HG03521 (cell line): ENCODE measurements around the gene GUCA2A.
"Not testable (repeated sequence)": the region's sequence is repeated elsewhere in the genome, so short reads cannot be mapped to it uniquely, and the experiment has no call there.

Experiments used
- ATAC-seq: cut with Tn5 transposase; IDR thresholded peaks from one replicate; pipeline ENCODE4 v1.9.1; 2021; ENCODE audit warnings: mild to moderate bottlenecking, moderate library complexity; ENCODE audit not compliant: unreplicated experiment

GUCA2A gene, protein sequence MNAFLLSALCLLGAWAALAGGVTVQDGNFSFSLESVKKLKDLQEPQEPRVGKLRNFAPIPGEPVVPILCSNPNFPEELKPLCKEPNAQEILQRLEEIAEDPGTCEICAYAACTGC

DNA sequence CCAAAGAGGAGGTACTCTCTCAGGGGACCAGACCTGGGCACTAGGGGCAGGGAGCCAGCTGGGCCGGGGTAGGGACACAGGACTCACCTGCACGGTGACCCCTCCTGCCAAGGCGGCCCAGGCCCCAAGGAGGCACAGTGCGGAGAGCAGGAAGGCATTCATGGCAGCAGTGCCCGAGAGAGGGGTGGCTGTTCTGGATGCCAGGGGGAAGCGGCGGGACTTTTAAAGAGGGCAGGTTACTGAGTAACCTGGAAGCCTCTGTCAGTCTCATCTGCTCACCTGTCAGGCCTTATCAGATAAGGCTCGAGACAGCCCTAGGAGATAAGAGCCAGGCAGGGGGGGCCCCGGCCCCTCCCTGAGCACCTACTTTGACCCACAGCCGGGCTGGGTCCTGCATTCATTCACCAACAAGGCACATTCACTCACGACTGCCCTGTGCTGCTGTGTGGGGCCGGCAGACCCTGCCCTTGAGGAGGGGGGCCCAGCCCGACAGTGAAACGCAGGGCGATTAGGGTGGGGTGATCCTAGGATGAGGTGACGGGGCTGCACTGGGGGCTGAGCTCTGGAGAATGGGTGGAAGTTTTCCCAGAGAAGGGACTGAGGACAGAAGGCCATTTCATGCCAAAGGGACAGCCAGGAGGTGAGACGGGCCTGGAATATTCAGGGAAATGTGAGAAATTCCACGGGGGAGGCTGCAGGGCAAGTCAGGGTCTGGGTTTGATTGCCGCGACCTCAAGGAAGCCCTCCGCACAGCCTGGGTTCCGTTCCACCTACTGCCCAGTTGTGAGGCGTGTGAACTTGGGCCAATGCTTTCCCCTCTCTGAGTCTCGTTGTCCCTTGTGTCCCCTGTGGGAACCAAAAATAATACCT lies at the start of gene GUCA2A:
Gene GUCA2A, minus strand, starts transcription at position 195 of the 870 bp plus-strand sequence. Its CDS starts 33 bp downstream, at position 162.
- ATAC-seq: no peak

DNA sequence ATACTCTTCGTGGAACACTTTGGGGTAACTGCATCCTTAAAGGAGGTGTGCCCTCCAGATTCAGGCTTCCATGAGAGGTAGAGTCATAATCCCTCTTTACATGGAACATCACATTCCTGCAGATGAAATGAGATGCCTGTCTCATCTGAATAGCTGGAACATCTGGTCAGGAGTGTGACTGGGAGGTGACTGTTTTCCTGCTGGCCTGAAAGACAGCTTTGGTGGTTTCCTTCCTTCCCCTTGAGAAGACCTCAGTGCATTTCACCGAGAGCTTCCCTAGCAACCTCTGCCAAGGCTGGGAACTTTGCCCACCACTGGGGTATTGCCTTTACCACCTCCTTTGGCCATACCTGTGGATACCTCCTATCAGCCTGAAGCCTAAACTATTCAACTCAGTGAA lies 46.7 kb upstream of the GUCA2A start:
- ATAC-seq: no peak

DNA sequence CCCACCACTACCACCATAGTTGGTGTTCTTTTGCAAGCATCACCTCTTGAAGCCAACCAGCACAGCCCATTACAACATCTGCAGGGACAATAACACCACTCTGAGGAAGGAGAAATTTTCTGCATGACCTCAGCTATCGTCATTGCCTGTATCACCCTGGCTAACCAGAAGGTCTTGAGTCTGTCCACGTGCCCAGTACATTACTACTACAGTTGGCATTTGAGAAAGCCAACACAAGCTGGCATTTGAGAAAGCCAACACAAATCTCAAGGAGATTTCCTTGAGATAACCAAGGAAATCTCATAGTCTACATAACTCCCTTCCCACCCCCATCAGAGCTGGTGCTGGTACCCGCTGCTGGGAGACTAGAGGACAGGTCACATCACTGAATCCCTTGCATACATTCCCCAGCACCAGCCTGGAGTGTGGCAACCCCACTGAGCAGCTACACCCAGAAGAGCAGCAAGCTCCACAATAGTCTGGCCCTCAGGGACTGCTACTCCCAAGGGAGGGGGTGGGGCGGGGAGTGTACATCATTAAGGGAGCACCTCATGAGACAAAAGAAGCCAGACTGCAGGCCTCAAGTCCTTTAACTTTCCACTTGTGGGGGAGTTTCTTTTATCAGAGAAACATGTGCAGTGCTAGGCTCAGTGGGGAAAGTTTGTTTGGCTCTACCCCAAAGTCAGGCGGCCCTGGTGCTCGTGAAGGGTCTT lies 46.0 kb upstream of the GUCA2A start:
- ATAC-seq: no peak

DNA sequence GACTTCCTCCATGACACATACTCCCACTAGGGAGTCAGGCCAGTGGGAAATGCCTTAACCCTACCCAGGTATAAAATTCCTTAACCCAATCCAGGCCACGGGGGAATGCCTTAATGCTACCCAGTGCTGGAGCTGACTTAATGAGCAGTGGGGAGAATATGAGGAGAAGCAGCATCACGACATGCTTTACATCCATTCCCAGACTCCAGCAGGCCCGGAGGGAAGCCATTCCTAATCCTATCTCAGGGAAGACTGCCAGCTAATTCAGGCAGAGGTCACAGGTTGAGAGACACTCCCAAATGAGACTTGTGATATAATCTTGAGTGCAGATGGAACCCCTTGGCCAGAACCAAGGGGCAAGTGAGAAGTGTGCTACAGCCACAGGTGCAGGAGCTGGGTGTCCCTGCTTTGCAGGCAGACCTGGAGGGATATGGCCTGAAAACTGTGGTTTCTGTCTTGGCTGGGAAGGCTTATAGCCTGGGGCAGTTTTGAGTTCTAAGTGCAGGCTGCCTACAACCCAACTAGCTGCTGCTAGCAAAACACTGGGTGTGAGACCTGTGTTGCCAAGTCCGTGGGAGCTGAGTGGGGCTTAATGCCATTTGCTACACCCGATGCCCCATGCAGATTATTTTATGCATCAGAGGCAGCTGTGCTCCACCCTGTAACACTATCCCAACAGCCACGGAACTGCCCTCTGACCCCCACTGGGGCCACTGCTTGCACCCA lies 45.1 kb upstream of the GUCA2A start:
- ATAC-seq: no peak

DNA sequence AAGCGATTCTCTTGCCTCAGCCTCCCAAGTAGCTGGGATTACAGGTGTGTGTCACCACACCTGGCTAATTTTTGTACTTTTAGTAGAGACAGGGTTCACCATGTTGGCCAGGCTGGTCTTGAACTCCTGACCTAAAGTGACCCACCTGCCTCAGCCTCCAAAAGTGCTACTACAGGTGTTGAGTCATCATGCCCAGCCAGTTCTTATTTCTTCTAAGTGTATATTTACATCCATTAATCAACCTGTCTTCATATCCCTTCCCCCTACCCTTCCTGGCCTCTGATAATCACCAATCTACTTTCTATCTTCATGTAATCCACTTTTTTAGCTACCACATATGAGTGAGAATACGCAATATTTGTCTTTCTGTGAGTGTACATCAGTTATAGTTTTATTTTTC lies 42.4 kb upstream of the GUCA2A start:
- not testable (repeated sequence) for ATAC-seq

DNA sequence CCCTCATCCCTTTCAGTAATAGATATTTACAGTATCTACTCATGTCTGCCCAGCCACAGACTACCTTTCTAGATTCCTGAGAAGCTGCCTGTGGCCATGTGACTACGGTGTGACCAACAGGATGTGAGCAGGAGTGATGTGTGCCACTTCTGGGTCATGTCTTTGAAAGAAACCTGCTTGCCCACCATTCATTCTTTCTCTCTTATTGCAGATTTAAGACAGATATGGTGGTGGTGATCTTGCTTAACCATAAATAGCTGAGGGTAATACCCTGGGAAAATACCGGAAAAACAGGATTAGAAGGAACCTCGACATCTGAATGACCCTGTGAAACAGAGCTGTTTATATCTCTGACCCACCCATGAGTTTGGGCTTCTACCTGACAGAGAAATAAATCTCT lies 41.6 kb upstream of the GUCA2A start:
- no peak for ATAC-seq

DNA sequence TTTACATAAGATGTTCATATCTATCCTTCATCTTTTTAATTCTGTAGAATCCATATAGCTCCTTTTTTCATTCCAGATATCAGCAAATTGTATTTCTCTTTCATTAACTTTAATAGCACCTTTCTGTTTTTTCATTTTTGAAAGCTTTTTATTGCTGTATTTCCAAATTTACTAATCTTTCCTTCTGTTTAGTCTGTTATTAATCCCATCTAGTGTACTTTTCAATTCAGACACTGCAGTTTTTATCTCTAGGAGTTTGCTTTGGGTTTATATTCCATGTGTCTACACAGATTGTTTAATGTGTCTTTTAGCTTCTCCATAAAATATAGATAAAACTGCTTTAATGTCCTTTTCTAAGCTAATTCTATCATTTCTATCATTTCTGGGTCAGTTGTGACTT lies 37.4 kb upstream of the GUCA2A start:
- ATAC-seq: no peak

DNA sequence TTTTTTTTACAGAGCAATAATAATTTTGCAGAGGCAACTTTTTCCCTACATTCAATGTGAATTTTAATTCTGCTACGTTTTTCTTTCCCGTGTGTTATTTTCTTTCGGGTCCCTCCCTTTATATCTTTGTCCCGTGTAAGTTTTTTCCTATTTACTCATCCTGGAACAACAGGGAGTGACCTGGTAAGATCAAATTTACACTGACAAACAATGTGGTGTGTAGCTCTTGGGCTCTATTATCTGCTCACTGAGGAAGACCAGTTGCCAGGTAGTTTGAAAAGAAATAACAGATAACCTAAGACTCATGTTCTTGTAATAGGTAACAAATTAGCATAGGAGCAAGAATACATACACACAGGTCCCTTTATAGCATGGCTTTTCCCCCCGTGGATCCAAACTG lies 33.7 kb upstream of the GUCA2A start:
- no peak for ATAC-seq

DNA sequence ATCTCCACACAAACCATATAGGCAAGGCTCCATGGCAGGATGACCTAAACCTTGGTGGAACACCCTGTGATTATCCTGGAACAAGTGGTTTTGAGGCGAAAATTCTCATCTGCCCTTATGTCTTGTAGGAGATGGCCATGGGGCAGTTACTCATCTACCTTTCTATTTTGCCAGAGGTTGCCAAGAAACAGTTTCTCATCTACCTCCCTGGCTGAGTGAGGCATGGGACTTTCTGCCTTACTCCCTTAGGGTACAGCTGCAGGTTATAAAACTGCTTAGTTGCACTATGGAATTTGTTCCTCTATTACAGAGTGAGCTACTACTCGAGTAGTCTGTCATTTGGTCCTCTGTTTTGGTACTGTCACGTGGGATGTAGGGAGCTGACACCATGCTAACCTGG lies 31.3 kb upstream of the GUCA2A start:
- no peak for ATAC-seq

DNA sequence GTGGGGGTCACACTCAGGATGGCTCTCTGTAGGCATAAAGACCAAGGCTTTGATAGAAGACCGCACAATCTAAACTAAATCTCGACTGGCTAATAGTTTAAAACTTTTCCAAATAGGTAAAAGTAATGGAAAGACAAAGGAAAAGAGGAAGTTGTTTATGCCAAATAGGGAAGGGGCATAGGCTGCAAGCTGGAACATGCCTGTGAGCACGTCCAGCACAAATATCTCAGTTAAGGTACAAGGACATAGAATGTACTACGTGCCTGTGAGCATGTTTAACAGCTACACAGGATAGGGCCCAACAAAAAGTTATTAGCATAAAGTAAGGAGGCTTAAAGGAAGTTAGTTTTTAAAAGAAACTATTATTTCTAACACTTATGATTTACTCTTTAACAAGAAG lies 27.6 kb upstream of the GUCA2A start:
- no peak for ATAC-seq

DNA sequence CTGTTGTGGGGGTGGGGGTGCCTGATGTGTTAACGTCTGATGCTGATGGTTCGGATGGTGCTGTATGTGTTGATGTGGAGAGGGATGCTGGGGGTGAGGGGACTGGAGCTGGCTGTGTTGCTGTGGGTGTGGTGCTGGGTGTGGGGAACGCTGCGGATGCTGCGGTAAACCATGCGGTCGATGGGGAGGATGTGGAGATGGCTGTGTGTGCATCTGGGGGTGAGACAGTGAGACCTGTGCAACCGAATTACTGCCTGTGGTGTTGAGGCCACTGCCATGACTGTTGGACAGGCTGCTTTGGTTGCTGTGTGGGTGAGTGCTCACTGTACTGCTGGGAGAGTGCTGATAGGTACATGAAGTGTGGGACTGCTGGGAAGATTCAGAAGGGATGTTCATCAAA lies 26.8 kb upstream of the GUCA2A start:
- ATAC-seq: no peak

DNA sequence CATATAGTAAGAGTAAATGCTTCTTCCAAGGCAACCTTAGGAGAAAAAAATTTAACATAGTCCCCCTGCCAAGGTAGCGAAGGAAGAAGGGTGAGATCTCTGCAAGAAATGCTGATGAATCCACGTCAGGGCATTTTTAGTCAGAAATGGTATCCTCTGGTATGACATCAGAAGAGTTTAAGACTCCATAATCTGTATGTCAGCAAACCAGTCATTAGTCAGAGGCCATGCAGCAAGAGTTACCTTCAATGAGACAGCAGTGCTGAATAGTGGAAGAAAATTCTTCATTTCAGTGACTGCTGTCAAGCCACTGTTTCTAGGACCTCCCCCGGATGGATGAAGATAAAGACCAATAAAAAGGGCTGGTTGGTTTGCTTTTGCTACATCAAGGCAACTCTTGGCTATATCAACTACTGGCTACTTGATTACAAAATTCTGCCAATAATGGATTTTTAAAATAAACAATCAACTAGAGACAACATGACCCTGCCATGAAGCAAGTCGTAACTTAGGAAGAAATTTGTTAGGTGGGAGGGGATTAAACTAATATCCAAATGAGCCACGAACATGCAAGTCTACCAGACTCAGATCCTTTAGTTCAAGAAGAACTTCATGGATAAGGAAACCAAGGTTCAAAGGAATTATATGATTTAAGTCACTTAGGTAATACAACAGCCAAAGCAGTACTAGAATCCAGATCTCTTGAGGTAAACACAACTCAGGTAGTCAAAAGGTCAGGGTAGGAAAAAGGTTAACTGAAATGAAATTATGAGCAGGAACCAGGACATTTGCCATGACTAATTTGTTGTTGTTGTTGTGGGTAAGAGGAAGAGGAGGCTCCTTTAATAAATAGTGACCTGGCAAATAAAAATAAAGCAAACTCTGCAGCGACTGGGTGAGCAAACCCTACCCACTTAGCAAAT lies 25.6 kb upstream of the GUCA2A start:
- no peak for ATAC-seq

DNA sequence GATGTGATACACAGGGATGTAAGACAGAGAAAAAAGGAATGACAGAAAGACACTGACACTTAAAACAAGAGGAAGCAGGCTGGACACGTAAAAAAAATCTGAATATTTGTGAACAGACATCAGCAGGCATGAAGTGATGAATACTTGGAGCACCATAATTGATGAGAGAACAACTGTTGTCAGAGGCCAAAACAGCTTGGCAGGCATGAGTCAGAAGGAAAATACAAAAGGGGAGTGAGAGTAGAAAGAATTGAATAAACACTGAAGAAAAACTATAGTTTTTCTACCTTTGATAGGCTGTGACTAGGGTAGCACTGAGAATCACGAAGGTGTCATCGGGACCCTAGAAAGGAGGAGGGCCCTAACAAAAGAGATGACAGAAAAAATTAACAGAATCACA lies 21.6 kb upstream of the GUCA2A start:
- ATAC-seq: no peak

DNA sequence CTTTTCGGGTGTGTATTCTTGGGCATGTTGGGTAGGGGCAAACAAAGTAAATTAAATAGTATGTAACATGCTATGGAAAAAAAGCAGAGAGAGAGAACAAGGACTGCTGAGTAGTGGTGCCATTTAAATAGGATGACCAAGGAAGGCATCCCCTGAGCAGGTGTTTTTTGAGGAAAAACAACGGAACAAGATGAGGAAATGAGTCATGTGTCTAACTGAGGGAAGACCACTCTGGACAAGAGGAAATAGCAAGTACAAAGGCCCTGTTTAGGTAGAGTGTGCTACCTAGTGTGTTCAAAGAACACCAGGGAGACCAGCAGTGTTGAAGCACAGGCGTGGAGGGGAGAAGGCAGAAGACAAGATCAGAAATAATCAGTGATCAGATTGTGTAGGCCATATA lies 20.1 kb upstream of the GUCA2A start:
- ATAC-seq: no peak

DNA sequence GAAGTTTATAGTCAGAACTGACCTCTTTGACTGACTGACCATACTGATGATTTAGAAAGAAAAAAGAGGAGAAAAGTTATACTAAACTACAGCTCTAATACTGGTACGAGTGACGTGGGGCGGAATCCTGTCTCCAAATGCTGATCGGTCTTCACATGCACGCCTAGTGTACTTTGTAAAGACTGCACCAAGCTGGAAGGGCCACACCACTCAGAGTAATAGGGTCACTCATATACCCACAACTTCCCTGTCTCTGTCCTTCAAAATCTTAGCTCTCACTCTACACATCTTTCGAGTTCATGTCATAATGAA lies 19.4 kb upstream of the GUCA2A start:
- ATAC-seq: no peak

DNA sequence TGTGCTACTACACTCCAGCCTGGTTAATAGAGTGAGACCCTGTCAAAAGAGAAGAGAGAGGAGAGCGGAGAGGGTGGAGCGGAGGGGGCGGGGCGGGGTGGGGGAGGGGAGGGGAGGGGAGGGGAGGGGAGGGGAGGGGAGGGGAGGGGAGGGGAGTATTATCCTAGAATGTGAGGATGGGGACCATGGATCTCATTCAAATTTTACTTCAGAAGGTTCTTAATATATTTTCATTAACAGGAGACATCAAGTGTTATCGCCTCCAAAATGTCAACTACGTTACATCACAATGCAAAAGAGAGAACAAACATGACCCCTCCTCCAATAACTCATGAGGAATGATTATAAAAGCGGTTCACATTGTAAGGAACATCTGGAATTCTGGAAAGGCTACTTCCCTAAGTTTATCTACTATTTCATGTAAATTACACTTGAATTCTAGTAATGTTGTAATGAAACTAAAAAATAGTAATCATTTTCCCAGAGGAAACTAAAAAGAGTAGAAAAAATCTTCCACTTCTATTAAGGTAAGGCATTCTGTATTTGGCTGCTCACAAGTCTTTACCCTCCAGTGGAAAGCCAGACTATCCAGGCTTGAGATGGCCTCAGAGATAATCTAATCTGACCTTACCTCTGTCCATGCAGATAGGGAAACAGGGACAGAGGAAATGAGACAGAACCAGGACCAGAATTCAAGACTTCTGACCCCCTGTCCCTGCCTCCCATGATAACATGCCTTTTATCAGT lies 18.8 kb upstream of the GUCA2A start:
- ATAC-seq: no peak

DNA sequence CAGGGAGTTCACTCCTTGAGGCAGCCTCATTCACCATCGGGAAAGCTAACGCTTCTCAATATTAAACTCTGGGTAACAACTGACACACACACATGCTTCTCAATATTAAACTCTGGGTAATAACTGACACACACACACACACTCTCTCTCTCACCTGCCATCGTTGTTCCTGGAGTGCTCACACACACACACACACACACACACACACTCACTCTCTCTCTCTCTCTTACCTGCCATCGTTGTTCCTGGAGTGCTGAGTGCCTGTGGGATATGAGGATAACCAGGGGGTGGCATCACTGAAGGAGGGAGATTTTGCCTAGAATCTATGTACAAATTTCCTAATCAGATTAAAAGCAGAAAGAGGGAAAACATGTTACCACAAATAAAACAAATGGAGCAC lies 17.1 kb upstream of the GUCA2A start:
- ATAC-seq: no peak

DNA sequence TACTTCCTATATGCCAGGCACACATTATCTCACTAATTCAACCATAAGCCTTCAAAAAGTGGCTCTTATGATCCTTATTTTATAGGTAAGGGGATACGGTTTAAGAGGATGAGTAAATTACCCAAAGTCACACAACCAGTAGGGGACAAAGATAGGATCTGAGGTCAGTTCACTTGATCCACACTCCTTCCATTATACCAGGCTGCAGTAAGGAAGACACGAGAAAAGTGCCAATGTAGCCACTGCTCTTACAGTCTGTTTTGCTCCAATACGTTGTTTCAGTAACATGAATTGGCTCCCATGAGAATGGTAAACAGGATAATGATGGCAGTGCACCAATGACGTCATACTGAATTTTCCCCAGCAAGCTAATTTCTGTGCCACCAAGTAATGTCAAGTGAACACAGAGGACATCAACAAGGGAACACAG lies 15.4 kb upstream of the GUCA2A start:
- no peak for ATAC-seq

DNA sequence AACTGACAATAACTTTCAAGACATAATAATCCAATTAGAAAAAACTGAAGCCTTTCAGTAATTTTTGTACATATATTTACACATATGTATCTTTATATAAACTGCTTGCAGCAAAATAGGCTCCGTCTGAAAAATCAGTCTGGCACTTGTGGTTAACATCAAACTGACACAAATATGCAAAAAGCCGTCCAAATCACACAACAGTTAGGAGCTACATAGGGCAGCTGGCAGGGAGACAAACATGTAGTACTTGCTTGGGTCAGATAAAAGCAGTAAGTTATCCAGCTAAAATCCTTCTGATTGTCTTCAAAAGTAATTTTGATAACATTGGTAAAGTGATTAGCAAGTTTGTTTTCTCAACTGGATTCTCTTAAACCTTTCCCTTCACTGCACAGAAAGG lies 14.7 kb upstream of the GUCA2A start:
- no peak for ATAC-seq

DNA sequence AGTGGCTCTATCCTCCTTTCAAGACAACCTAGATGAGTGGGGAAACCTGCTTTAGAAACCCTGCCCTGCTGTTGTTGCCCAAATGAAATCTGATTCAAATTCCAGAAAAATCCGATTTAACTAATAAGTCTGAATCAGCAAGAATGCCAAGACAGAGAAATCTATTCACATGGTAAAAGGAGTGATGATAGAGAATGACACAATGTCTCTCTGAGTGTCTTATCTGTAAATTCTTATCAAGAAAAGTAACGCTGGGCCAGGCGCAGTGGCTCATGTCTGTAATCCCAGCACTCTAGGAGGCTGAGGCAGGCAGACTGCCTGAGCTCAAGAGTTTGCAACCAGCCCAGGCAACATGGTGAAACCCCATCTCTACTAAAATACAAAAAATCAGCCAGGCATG lies 13.7 kb upstream of the GUCA2A start:
- ATAC-seq: no peak
